Measurements from ENCODE around the gene EIF4H. TPM values are rescaled to one million over a fixed set of nuclear protein-coding genes. Genes with fewer than 3 reads are reported as not detected.

The EIF4H gene
- polyA plus RNA-seq, 2 of the 4 experiments (the other 2 are of a cell fraction), result 361 to 364 TPM

DNA sequence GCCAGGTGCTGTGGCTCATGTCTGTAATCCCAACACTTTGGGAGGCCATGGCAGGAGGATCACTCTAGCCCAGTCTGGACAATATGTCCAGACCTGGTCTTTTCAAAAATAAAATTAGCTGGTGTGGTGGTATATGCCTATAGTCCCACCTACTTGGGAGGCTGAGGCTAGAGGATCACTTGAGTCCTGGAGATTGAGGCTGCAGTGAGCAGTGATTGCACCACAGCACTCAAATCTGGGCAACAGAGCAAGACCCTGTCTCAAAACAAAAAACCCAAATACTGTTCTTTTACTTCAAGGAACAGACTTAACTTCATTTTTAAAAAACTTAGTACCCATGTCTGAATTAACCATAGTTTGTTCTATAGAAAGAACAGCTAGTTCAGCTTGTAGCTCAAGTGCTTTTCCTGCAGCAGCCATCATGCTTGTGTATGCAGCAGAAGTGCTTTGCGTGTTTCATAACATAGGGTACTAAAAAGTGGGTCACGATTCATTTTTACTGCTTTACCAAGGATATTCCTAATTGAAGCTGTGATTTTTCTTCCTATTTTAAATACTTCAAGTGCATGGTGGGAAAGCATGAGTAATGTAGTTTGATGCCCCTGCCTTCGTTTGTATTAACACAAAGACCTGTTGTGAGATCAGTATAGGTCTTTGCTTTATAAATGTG is 5.9 kb downstream of the EIF4H start:
- CTCF ChIA-PET, result interaction anchor here (0.6 to 4.9 kb wide), 10 partner anchors 9 to 225 kb away, joined by 3 to 39 read pairs (median 4); no protein-coding TSS in a partner anchor
- ATAC-seq (no peak), FAIRE-seq (no peak), DNase-seq (ENCODE audit: low read depth in 1 of 2, low spot score in 1 of 2) (no peak)
- WGBS (ENCODE audit: missing lambda C conversion rate), result 87% methylated on average over 3 of the region's 3 CpGs
- no peak overlapping the region for H3K27ac ChIP-seq
- H3K9me3 ChIP-seq, result no peaks in the 10 kb centered on the region
- H3K4me2 ChIP-seq, result no peak overlapping the region
- H3K4me3 ChIP-seq, result no peak overlapping the region
- peaks cover 46% of the 10 kb centered on the region for H3K4me1 ChIP-seq
- POLR2A ChIA-PET, result no interaction called here
- no peak for TF ChIP-seq ZNF302 (CRISPR knock-in tag; IDR thresholded peaks at IDR 0.05)
- TF ChIP-seq TP53 (CRISPR knock-in tag; IDR thresholded peaks at IDR 0.05), result no peak
- TF ChIP-seq HOXB13 (CRISPR knock-in tag; IDR thresholded peaks at IDR 0.05; ENCODE audit: low read depth), result no peak
- TF ChIP-seq CTCF (IDR thresholded peaks at IDR 0.05), result no peak
- no peak for TF ChIP-seq HMGXB4 (CRISPR knock-in tag; IDR thresholded peaks at IDR 0.05; ENCODE audit: borderline replicate concordance)

- no peak for ATAC-seq
- Histone ChIP-seq H3K9me3 (no peaks in the 10 kb centered on the region), H3K4me2 (no peak overlapping the region), H3K4me3 (no peak overlapping the region), H3K4me1 (peaks cover 41% of the 10 kb centered on the region), H3K27ac (no peak overlapping the region)
- DNase-seq (ENCODE audit: low read depth in 1 of 2, low spot score in 1 of 2), result no peak
- no peak for FAIRE-seq
- CTCF ChIA-PET, result interaction anchor here (0.6 to 4.9 kb wide), 5 partner anchors 15 to 222 kb away, joined by 3 to 39 read pairs (median 5); no protein-coding TSS in a partner anchor
- POLR2A ChIA-PET, result no interaction called here
- TF ChIP-seq, protein P1, sequence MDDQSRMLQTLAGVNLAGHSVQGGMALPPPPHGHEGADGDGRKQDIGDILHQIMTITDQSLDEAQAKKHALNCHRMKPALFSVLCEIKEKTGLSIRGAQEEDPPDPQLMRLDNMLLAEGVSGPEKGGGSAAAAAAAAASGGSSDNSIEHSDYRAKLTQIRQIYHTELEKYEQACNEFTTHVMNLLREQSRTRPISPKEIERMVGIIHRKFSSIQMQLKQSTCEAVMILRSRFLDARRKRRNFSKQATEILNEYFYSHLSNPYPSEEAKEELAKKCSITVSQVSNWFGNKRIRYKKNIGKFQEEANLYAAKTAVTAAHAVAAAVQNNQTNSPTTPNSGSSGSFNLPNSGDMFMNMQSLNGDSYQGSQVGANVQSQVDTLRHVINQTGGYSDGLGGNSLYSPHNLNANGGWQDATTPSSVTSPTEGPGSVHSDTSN (IDR thresholded peaks at IDR 0.05), result no peak
- TF ChIP-seq JUNB (IDR thresholded peaks at IDR 0.05), result no peak
- TF ChIP-seq CHD4 (IDR thresholded peaks at IDR 0.05; ENCODE audit: borderline replicate concordance), result no peak
- TF ChIP-seq CHD2 (IDR thresholded peaks at IDR 0.05; ENCODE audit: low read length, partially characterized antibody), result no peak
- TF ChIP-seq RAD21 (conservative IDR thresholded peaks at IDR 0.05 in 1 of 2, IDR thresholded peaks at IDR 0.05 in 1 of 2), result no peak
- no peak for TF ChIP-seq KDM5A (IDR thresholded peaks at IDR 0.05)
- no peak for TF ChIP-seq NPAS2 (CRISPR knock-in tag; IDR thresholded peaks at IDR 0.05; ENCODE audit: borderline replicate concordance)
- TF ChIP-seq EP300 (IDR thresholded peaks at IDR 0.05), result no peak
- no peak for TF ChIP-seq RARB (CRISPR knock-in tag; IDR thresholded peaks at IDR 0.05)
- no peak for TF ChIP-seq TFCP2L1 (CRISPR knock-in tag; IDR thresholded peaks at IDR 0.05)
- TF ChIP-seq, protein P2, sequence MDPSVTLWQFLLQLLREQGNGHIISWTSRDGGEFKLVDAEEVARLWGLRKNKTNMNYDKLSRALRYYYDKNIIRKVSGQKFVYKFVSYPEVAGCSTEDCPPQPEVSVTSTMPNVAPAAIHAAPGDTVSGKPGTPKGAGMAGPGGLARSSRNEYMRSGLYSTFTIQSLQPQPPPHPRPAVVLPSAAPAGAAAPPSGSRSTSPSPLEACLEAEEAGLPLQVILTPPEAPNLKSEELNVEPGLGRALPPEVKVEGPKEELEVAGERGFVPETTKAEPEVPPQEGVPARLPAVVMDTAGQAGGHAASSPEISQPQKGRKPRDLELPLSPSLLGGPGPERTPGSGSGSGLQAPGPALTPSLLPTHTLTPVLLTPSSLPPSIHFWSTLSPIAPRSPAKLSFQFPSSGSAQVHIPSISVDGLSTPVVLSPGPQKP (IDR thresholded peaks at IDR 0.05; ENCODE audit: low read depth, low read length), result no peak
- no peak for TF ChIP-seq HES2 (IDR thresholded peaks at IDR 0.05)
- TF ChIP-seq CTCF (IDR thresholded peaks at IDR 0.05), result no peak
- TF ChIP-seq FOSB (CRISPR knock-in tag; IDR thresholded peaks at IDR 0.05), result no peak
- 95% methylated on average over 1 of the region's 1 CpG for WGBS (ENCODE audit: missing lambda C conversion rate)
These were observed 6.7 kb downstream of the EIF4H start for GRCh38 chr7:74180866-74181265.
